CD4-positive, alpha-beta T cell treated with Interleukin-1 beta for 1 hour (primary cell): Measurements from ENCODE around the gene MC5R.

Experiments used
- DNase-seq, 2 donors: peaks; one replicate each; pipeline ENCODE4 v3.0.0-alpha.2; 2020 to 2022

The MC5R gene

GRCh38 chr18:13823707-13824395, at the start of gene MC5R:
Gene MC5R (plus strand): TSS chr18:13824149. CDS start chr18:13825766, 1,617 bp downstream.
- DNase-seq: peak; percentile 68 to 69

GRCh38 chr18:13775058-13775457, 48.9 kb upstream of the MC5R start:
- DNase-seq: no peak

- no peak for DNase-seq
Observed at GRCh38 chr18:13791181-13791580, 32.8 kb upstream of the MC5R start.

- no peak for DNase-seq
Observed at GRCh38 chr18:13793819-13794218, 30.1 kb upstream of the MC5R start.

- no peak for DNase-seq
Observed at GRCh38 chr18:13796515-13796914, 27.4 kb upstream of the MC5R start.

GRCh38 chr18:13797157-13797611, 26.8 kb upstream of the MC5R start:
- DNase-seq: no peak

GRCh38 chr18:13799396-13799795, 24.6 kb upstream of the MC5R start:
- DNase-seq: no peak

- peak; percentile 24 to 31 for DNase-seq
Observed at GRCh38 chr18:13800505-13801259, 23.3 kb upstream of the MC5R start.

- DNase-seq: no peak
Observed at GRCh38 chr18:13801260-13801601, 22.7 kb upstream of the MC5R start.

- DNase-seq: no peak
Observed at GRCh38 chr18:13804305-13804704, 19.6 kb upstream of the MC5R start.

- no peak for DNase-seq
Observed at GRCh38 chr18:13808294-13809042, 15.5 kb upstream of the MC5R start.

GRCh38 chr18:13809043-13809430, 14.9 kb upstream of the MC5R start:
- DNase-seq: no peak

- DNase-seq: no peak
Observed at GRCh38 chr18:13809531-13810255, 14.3 kb upstream of the MC5R start.

- no peak for DNase-seq
Observed at GRCh38 chr18:13810950-13811485, 12.9 kb upstream of the MC5R start.

- DNase-seq: no peak
Observed at GRCh38 chr18:13811993-13812392, 12.0 kb upstream of the MC5R start.

- peak; percentile 17 to 50 for DNase-seq
Observed at GRCh38 chr18:13813271-13813849, 10.6 kb upstream of the MC5R start.

GRCh38 chr18:13826209-13826608, 2.3 kb downstream of the MC5R start:
- DNase-seq: no peak

- DNase-seq: no peak
Observed at GRCh38 chr18:13831864-13832508, 8.0 kb downstream of the MC5R start.

- no peak for DNase-seq
Observed at GRCh38 chr18:13834496-13835015, 10.6 kb downstream of the MC5R start.

- no peak for DNase-seq
Observed at GRCh38 chr18:13835202-13835601, 11.3 kb downstream of the MC5R start.

GRCh38 chr18:13836559-13836958, 12.6 kb downstream of the MC5R start:
- no peak for DNase-seq

- DNase-seq: no peak
Observed at GRCh38 chr18:13849791-13850190, 25.8 kb downstream of the MC5R start.
